WERI-Rb-1 (cell line): Measurements from ENCODE around the gene KCNB1.

Experiments used
- DNase-seq: peaks from one replicate; pipeline ENCODE4 v3.0.0-alpha.2; 2020
- H3K27ac ChIP-seq: fragments of 250-450 bp; sonication (Bioruptor Pico); 2 replicates; pipeline ENCODE4 v1.5.1; 2020; ENCODE audit warnings: mild to moderate bottlenecking, moderate library complexity
- H3K27me3 ChIP-seq: fragments of 250-450 bp; sonication (Bioruptor Pico); 2 replicates; pipeline ENCODE4 v1.5.1; 2021; ENCODE audit warnings: mild to moderate bottlenecking, low read depth, moderate library complexity; ENCODE audit not compliant: insufficient read depth, severe bottlenecking
- H3K36me3 ChIP-seq: fragments of 250-450 bp; sonication (Bioruptor Pico); 2 replicates; pipeline ENCODE4 v1.5.1; 2020; ENCODE audit warnings: mild to moderate bottlenecking, moderate library complexity
- H3K4me3 ChIP-seq: 2 replicates; pipeline ENCODE4 v1.5.1; 2011; ENCODE audit warnings: low read depth, mild to moderate bottlenecking, control low read depth, low read length
- H3K9me3 ChIP-seq: fragments of 250-450 bp; sonication (Bioruptor Pico); 2 replicates; pipeline ENCODE4 v1.5.1; 2021; ENCODE audit warnings: mild to moderate bottlenecking, moderate library complexity; ENCODE audit not compliant: severe bottlenecking
- CTCF ChIP-seq: IDR thresholded peaks from 2 replicates; pipeline ENCODE4 v1.5.1; 2011; ENCODE audit warnings: low read depth, mild to moderate bottlenecking, control low read depth, inconsistent platforms, low read length

KCNB1 gene

GRCh38 chr20:49460916-49461315 is 21.6 kb downstream of the KCNB1 start:
- H3K27ac ChIP-seq, result no peak overlapping the region
- no peaks in the 10 kb centered on the region for H3K27me3 ChIP-seq
- TF ChIP-seq CTCF, result no peak

GRCh38 chr20:49460131-49460530 is 22.3 kb downstream of the KCNB1 start:
- no peaks in the 10 kb centered on the region for H3K27me3 ChIP-seq

More at GRCh38 chr20:49460916-49461315, 21.6 kb downstream of the KCNB1 start:
- Histone ChIP-seq H3K9me3 (no peaks in the 10 kb centered on the region), H3K4me3 (no peak overlapping the region), H3K36me3 (peaks cover 4% of the 10 kb centered on the region)
- DNase-seq, result no peak

GRCh38 chr20:49459684-49460083 is 22.8 kb downstream of the KCNB1 start:
- TF ChIP-seq CTCF, result no peak
- DNase-seq, result no peak
- no peaks in the 10 kb centered on the region for H3K27me3 ChIP-seq
- H3K27ac ChIP-seq, result no peak overlapping the region
- no peaks in the 10 kb centered on the region for H3K9me3 ChIP-seq
- peaks cover 4% of the 10 kb centered on the region for H3K36me3 ChIP-seq
- H3K4me3 ChIP-seq, result no peak overlapping the region

More at GRCh38 chr20:49460131-49460530, 22.3 kb downstream of the KCNB1 start:
- Histone ChIP-seq H3K27ac (no peak overlapping the region), H3K4me3 (no peak overlapping the region), H3K9me3 (no peaks in the 10 kb centered on the region), H3K36me3 (peaks cover 4% of the 10 kb centered on the region)
- DNase-seq, result no peak
- no peak for TF ChIP-seq CTCF

GRCh38 chr20:49457444-49457843 is 25.0 kb downstream of the KCNB1 start:
- H3K9me3 ChIP-seq, result no peaks in the 10 kb centered on the region

GRCh38 chr20:49456646-49457045 is 25.8 kb downstream of the KCNB1 start:
- DNase-seq, result no peak
- TF ChIP-seq CTCF, result no peak
- no peaks in the 10 kb centered on the region for H3K27me3 ChIP-seq

More at GRCh38 chr20:49457444-49457843, 25.0 kb downstream of the KCNB1 start:
- no peak for TF ChIP-seq CTCF
- Histone ChIP-seq H3K27ac (no peak overlapping the region), H3K36me3 (peaks cover 4% of the 10 kb centered on the region; the same call in 1 of the 2 replicates), H3K27me3 (no peaks in the 10 kb centered on the region), H3K4me3 (no peak overlapping the region)
- DNase-seq, result no peak

GRCh38 chr20:49455691-49456090 is 26.8 kb downstream of the KCNB1 start:
- H3K27me3 ChIP-seq, result no peaks in the 10 kb centered on the region
- no peak overlapping the region for H3K27ac ChIP-seq
- no peak for DNase-seq
- H3K36me3 ChIP-seq, result peaks cover 4% of the 10 kb centered on the region
- no peaks in the 10 kb centered on the region for H3K9me3 ChIP-seq
- no peak for TF ChIP-seq CTCF
- no peak overlapping the region for H3K4me3 ChIP-seq

More at GRCh38 chr20:49456646-49457045, 25.8 kb downstream of the KCNB1 start:
- no peak overlapping the region for H3K27ac ChIP-seq
- H3K36me3 ChIP-seq, result peaks cover 4% of the 10 kb centered on the region; the same call in 1 of the 2 replicates
- H3K4me3 ChIP-seq, result no peak overlapping the region
- H3K9me3 ChIP-seq, result no peaks in the 10 kb centered on the region
